ENCODE data around the gene LCN15. TPM values are rescaled to one million over a fixed set of nuclear protein-coding genes. Genes with fewer than 3 reads are reported as not detected.
"Not testable (repeated sequence)": the region's sequence is repeated elsewhere in the genome, so short reads cannot be mapped to it uniquely, and the experiment has no call there.

Gene LCN15
- total RNA-seq, 2 donors from 2014 or later, result 8.0 to 15.9 TPM

DNA sequence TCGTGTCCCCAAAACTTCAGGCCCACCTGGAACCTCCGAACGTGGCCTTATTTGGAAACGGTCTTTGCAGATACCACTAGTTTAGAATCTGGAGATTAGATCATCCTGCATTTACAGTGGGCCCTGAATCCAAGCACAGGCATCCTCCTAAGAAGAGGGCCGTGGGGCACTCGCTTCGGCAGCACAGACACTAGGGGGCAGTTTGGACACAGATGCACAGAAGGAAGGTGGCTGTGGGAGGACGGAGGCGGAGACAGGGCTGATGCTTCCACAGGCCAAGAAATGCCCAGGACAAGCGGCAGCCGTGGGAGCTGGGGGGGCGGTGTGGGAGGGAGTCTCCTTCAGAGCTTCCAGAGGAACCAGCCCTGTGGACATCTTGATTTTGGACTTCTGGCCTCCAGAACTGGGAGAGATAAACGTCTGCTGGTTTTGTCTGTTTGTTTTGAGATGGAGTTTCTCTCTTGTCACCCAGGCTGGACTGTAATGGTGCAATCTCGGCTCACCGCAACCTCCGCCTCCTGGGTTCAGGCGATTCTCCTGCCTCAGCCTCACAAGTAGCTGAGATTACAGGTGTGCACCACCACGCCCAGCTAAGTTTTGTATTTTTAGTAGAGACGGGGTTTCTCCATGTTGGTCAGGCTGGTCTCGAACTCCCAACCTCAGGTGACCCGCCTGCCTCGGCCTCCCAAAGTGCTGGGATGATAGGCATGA lies 3.3 kb downstream of the LCN15 start:
- DNase-seq (peak in 1 of 2 donors; percentile 71), ATAC-seq (peak; percentile 44)
- intact Hi-C loops (cut with DNase I, micrococcal nuclease), result not testable (repeated sequence)

DNA sequence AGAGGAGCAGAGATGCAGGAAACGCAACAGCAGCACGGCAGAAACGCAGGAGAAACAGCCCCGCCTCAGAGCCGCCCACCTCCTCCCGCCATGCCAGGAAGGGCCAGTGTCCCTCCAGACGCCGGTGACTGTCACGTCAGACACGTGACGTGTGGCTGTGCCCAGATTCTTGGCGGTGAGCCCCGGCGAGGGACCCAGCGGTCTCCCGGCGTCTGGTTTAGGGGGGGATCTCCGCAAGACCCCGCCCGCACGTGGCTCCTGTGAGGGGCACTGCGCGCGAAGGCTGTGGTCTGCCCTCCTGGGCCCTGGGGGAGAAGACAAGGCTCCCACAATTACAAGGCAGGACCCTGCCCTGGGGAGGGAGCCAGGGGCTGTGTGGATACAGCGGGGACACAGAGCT lies 3.9 kb downstream of the LCN15 start:
- ATAC-seq (no peak), DNase-seq (no peak)
- intact Hi-C loops (cut with DNase I, micrococcal nuclease), result no loop called here

DNA sequence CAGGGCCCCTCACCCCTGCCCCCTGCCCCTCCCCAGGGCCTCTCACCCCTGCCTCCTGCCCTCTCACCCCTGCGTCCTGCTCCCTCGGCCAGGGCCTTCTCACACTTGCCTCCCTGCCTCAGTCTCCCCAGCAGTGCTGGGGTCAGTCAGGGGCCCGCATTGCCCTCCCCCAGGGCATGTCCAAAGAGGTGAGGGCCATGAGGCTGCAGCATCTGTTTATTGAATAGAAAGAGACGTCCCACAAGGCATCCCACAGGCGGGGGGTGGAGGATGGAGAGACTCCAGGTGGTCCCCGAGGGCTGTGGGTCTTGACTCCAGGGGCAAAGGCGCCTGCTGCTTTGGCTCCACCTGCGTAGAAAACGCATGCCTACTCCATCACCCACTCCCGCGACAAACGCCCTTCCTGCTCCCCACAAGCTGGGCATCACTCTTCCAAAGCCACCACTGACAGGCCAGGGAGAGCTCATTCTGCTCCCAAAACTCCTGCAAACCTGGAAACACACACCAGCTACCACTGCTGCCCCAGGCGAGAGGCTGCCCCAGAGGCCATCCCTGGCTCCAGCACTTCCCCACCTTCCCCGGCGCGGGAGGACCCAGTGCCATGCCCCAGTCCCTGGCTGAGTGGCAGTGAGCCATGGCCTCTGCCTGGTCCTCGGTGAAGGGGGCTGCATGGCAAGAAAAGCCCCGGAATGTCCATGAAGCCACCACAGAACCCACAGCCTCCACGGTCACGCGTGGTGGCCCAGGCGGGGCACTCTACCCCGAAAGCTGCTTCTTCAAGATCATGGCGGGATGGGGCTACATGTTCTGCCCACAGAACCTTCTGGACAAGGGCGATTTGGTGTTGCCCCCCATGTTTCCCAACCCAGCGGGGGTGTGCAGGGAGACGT lies 4.6 kb downstream of the LCN15 start:
- intact Hi-C loops (cut with DNase I, micrococcal nuclease), result no loop called here
- ATAC-seq (no peak), DNase-seq (no peak)

DNA sequence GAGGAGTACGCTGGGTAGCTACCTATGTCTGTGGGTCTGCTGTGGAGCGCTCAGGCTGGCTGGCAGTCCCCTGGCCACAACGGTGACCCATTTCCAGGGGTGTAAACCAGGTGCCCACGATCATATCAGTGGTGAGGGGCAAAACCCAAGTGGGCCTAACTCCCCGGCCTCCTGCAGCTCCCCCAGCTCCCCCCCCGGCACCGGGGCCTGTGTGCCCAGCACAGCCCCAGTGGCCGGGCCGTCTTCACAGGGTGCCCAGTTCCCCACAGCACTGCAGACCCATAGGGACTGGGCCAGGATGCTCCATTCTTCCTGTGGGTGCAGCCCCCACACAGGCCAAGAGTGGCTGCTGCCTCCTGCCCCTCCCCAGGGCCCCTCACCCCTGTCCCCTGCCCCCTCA lies 5.3 kb downstream of the LCN15 start:
- intact Hi-C loops (cut with DNase I, micrococcal nuclease), result no loop called here
- DNase-seq (no peak), ATAC-seq (no peak)

DNA sequence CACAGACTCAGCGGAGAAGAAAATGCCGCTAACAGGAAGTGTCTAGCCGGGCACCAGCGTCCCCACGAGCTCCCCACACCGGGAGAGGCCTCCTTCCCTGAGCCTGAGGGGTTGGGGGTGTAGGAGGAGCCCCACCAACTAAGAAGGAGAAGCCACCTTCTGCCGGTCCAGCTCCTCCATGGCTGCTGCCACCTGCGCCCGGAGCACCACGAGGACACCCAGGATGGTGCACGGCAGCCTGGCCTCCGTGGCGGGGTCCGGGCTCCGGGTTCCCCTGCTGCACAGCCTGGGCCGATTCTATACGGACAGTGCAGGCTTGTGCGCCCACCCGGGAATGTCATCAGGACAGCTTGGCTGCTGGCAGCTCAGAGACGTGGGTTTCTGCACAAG lies 6.6 kb downstream of the LCN15 start:
- intact Hi-C loops (cut with DNase I, micrococcal nuclease), result no loop called here
- ATAC-seq, result no peak
- no peak for DNase-seq

DNA sequence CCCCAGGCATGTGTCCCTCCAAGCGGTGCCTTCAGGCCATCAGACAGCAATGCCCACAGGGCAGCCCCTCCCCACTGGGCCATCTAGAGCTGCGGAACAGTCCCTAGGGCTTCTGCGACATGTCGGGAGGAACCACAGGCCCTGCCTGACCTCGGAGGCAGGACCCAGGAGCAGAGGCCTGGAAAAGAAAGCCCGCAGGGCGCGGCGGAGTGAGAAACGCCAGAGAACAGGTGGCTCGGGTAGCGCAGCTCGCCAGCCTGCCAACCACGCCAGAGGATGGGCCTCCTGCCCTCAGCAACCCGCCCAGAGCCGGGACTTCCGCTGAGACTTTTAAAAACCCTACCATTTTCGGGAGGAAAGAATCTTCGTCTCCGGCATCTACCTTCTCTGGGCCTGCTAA lies 7.0 kb downstream of the LCN15 start:
- ATAC-seq, result no peak
- intact Hi-C loops (cut with DNase I, micrococcal nuclease), result no loop called here
- DNase-seq, result peak in 1 of 2 donors; percentile 25

DNA sequence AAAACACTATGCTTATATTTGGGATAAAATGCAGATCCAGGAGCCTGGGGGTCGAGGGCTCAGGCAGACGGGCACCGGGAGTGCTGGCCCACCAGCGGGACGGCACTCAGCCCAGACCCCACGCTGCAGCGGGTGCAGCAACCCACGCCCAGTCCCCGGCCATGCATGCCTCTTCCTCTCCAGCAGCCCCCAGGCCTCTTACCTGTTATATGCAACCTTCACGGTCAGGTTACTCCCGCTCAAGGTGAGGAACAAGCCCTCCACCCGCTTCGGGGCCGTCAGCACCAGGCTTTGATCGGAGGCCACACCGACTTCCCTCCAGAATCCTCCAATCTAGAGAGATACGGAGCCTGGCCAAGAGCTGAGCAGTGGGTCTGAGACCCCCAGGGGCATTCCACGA lies 7.5 kb downstream of the LCN15 start:
- ATAC-seq, result no peak
- intact Hi-C loops (cut with DNase I, micrococcal nuclease), result no loop called here
- no peak for DNase-seq

DNA sequence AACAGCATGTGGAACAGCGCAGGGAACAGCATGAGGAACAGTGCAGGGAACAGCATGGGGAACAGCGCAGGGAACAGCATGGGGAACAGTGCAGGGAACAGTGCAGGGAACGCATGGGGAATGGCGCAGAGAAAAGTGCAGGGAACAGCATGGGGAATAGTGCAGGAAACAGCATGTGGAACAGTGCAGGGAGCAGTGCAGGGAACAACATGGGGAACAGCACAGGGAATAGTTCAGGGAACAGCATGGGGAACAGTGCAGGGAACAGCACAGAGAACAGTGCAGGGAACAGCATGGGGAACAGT lies 8.2 kb downstream of the LCN15 start:
- ATAC-seq (no peak), DNase-seq (no peak)
- intact Hi-C loops (cut with DNase I, micrococcal nuclease), result no loop called here

DNA sequence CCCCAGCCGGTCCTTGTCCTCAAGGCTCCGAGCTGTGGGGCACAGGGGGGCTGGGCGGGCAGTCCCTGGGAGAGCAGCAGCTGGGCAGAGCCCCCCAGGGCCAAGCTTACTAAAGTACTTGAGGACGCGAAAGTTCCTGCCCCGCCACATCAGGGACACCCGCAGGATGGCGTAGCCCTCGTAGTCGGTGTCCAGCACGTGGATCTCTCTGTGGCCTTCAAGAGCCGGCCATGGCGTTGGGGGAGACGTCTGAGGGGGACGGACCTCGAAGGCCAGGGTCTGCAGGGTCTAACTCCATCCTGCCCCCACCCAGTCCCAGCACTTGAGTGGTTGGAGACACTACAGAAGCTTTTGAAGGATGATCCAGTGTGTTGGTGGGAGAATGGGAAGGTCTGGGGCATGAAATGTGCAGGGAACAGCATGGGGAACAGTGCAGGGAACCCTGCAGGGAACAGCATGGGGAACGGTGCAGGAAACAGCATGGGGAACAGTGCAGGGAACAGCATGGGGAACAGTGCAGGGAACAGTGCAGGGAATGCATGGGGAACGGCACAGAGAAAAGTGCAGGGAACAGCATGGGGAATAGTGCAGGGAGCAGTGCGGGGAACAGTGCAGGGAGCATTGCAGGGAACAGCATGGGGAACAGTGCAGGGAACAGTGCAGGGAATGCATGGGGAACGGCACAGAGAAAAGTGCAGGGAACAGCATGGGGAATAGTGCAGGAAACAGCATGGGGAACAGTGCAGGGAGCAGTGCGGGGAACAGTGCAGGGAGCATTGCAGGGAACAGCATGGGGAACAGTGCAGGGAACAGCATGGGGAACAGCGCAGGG lies 8.8 kb downstream of the LCN15 start:
- ATAC-seq; DNase-seq; intact Hi-C loops (cut with DNase I, micrococcal nuclease): not testable (repeated sequence)

DNA sequence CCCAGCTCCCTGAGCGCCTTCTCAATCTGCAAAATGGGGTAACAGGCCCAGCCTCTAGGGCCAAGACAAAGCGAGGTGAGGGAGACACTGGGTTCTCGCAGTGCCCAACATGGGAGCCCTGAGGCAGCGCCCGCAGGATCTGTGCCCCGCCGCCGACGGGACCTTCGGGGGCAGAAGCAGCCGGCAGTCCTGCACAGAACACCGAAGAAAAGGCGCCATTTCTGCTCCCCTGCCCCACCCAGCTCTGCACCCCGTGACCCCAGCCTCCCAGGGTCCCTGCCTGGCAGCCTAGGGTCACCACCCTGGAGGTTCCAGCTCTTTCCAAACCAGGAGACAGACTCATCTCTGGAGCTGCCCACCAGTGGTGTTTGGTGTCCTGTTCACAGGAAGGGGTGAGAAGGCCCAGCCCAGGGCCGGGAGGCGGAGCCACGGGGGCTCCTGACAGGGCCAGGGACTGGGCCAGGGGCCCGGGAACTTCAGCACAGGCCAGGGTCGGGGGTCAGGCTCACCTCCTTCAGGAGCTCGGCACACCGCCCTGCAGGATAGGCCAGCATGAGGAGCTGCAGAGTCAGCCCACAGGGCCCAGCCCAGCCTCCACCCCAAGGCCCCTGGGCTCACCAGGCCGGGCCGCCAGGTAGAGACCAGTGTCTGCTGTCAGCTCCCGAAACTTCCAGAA lies 9.6 kb downstream of the LCN15 start:
- no peak for DNase-seq
- intact Hi-C loops (cut with DNase I, micrococcal nuclease), result no loop called here
- no peak for ATAC-seq

DNA sequence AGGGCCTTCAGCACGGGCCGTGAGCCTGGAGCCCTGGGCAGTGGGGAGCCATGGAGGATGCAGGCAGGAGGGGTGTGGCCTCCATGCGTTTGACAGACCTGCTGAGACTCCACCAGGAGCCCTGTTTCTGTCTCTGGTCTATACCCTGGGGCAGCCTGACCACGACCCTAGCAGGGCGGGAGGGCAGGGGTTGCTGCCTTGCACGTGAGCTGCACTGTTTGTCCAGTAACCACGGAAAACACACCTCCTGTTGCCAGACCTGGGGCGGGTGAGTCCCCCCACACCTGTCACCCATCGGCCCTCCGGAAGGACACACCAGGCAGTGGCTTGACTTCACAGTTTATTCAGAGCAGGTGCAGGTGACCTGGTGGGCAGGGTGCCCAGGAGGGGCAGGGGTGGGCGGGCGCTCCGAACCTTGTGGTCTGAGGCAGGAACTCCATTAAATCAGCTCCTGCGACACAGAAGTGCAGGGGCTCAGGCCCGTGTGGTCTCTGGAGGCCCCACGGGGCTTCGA lies 10.2 kb downstream of the LCN15 start:
- DNase-seq, result no peak
- intact Hi-C loops (cut with DNase I, micrococcal nuclease), result no loop called here
- ATAC-seq, result no peak

DNA sequence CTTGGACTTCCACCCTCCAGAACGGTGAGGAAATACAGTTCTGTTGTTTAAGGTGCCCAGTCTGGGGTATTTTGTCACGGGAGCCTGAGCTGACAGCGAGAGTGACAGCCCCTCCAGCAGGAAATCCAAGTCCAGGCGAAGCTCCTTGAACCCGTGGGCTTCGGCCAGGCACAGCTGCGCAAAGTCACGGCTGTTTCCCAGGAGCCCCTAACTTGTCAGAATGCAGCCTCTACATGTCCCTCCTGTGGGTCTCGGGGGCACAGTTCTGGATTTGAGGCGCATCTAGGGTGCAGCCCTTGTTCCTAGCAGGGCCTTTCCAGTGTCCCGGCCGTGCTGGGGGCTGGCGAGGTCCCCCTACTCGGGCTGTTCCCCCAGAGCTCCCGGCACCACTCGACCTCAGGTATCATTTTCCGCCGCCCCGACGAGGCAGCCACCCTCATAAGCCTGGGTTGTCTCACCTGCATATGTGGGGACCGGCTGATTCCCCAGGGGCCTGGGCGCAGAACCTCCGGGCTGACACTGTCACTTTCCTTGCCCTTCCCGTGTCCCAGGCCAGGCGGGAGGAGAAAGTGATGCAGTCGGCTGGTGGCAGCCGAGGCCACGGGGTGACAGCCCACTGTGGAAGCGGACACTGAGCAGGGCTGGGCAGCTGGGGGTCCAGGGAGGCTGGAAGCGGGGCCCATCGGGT lies 10.8 kb downstream of the LCN15 start:
- DNase-seq (no peak), ATAC-seq (no peak)
- intact Hi-C loops (cut with DNase I, micrococcal nuclease), result no loop called here

DNA sequence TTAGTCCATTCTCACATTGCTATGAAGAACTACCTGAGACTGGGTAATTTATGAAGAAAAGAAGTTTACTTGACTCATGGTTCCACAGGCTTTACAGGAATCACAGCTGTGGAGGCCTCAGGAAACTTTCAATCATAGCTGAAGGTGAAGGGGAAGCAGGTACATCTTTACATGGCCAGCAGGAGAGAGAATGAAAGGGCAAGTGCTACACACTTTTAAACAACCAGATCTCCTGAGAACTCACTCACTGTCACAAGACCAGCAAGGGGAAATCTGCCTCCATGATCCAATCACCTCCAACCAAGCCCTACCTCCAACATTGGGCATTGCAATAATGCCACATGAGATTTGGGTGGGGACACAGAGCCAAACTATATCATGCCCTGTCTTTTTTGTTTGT lies 12.5 kb downstream of the LCN15 start:
- no peak for ATAC-seq
- intact Hi-C loops (cut with DNase I, micrococcal nuclease), result no loop called here
- no peak for DNase-seq

DNA sequence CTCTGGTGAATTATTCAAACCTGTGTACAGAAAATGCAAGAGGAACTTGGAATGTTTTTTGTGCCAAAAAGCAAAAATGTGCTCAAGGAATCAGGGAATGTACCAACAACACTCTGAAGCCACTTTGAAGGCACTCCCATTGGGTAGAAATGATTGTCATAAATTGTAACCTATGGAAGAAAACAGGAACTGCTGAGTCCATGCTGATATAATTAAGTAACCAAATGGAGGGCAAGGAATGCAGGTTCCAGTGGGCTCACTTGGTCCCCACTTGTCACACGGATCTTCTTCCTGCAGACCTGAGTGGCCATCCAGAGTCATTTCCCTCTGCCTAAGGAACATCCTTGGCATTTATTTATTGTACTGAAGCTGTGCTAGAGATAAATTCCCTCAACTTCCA lies 13.1 kb downstream of the LCN15 start:
- intact Hi-C loops (cut with DNase I, micrococcal nuclease), result no loop called here
- DNase-seq (no peak), ATAC-seq (no peak)

DNA sequence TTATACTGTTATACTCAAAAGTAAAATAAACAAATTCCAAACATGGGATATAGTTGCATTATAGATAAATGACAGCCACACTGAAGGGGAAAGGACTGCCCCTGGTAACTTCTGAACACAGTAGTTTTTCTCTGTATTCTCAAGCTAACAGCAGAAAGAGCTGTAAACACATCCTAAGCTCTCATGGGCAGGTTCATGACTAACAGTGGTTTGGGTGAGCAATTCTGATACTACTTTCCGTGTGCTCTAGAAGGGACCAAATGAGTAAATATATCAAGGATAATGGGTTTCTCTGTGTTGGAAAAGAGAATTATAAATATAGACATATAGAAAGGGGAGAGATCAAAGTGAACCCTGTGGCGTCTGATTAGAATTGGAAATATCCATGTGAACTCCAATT lies 13.8 kb downstream of the LCN15 start:
- DNase-seq (no peak), ATAC-seq (no peak)
- intact Hi-C loops (cut with DNase I, micrococcal nuclease), result no loop called here

DNA sequence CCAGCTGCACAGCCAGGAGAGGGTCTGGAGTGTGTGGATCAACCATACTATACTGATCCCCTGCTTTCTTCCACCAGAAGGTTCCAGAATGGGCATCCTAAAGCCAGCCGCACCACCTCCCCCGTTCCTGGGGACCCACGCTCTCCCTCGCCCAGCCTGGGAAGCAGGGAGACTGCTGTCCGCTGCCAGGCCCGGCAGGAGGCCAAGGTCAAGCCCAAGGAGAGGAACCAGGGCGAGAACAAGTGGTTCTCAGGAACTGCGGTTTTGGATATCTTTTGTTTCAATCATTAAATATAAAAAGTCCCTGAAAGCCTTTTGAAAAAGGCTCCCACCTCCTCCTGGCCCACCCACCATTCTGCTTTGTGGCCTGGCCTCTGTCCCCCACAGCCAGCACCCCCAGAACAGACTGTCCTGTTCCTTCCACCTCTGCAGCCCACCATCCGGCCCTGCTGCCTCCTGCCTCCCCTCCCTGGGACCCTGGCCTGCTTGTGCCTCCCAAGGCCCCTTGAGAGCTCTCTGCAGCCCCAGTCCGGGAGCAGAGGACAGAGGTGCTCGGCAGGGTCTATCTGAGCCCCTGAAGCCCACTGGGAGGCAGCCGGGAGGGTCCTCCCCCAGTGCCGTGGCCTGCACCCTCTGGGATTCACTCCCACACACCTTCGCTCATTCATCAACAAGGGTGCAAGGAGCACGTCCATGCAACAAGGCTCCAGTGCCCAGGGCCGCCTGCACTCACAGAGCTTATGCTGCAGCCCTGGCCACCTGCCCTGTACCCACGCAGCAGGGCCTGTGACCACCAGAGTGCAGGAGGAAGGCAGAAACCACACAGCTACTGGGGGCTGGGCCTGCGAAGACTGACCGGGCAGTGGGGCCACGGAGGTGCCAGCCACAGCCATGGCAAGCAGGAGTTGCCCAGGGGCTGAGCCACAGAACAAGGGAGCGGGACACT lies 15.4 kb downstream of the LCN15 start:
- ATAC-seq (no peak), DNase-seq (no peak)
- intact Hi-C loops (cut with DNase I, micrococcal nuclease), result no loop called here

DNA sequence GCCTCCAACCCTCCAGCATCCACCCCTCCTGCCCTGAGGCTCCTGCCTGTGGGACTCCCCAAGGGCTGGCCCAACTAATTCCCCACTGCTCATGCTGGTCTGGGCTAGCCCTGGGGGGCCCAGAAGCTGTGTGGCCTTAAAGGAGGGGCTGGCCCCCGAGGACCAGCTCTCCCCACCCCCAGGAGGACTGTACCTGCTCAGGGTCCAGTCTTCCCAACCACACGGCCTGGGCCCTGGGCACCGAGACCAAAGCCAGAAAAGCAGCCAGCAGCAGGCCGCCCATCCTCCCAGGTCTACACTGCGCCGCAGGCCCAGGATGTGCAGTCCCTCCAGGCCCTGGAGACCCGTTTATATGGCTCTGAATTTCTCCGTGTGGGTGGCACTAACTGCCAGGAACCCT lies 16.1 kb downstream of the LCN15 start, which contains the start of gene LCN6:
Gene LCN6 (minus strand): TSS at position 325 of the 400 bp plus-strand sequence. CDS start 42 bp downstream, at position 283.
- intact Hi-C loops (cut with DNase I, micrococcal nuclease), result no loop called here
- DNase-seq (no peak), ATAC-seq (no peak)
